HepG2 (cell line): ENCODE measurements around the gene CCL16. TPM values are rescaled to one million over a fixed set of nuclear protein-coding genes. Genes with fewer than 3 reads are reported as not detected.

Experiments used
- CC2D1A ChIP-seq: sonication (generic); formaldehyde crosslinking; IDR thresholded peaks from 2 replicates; pipeline ENCODE4 v1.8.1; 2023; ENCODE audit warnings: mild to moderate bottlenecking, missing genetic modification reagents
- CEBPB ChIP-seq: IDR thresholded peaks from 2 replicates; pipeline ENCODE4 v1.6.1; 2011; ENCODE audit warnings: low read depth, low read length, improper control_type of control experiment, borderline replicate concordance
- FOXK1 ChIP-seq: sonication (generic); formaldehyde crosslinking; IDR thresholded peaks from 2 replicates; pipeline ENCODE4 v1.4.0; 2020; ENCODE audit warnings: low read depth, missing genetic modification reagents, borderline replicate concordance
- KLF16 ChIP-seq, 2 experiments: sonication (generic) in 1 of 2; formaldehyde crosslinking in 1 of 2; IDR thresholded peaks; 2 replicates each; pipeline versions ENCODE4 v1.6.1 to v1.8.0; 2016 to 2023; ENCODE audit warnings: missing genetic modification reagents in 2 of 2, missing compliant biosample characterization in 1 of 2
- PBX2 ChIP-seq: IDR thresholded peaks from 2 replicates; pipeline ENCODE4 v1.6.1; 2016; ENCODE audit warnings: control low read depth
- SNAPC5 ChIP-seq: sonication (generic); formaldehyde crosslinking; IDR thresholded peaks from 2 replicates; pipeline ENCODE4 v1.8.1; 2023; ENCODE audit warnings: mild to moderate bottlenecking, missing genetic modification reagents, borderline replicate concordance
- TFE3 ChIP-seq: IDR thresholded peaks from 2 replicates; pipeline ENCODE4 v1.6.1; 2016
- UBTF ChIP-seq: sonication (generic); formaldehyde crosslinking; IDR thresholded peaks from 2 replicates; pipeline ENCODE4 v1.4.0; 2020; ENCODE audit warnings: mild to moderate bottlenecking, missing genetic modification reagents
- ZNF251 ChIP-seq: sonication (generic); formaldehyde crosslinking; IDR thresholded peaks from 2 replicates; pipeline ENCODE4 v1.9.0; 2021; ENCODE audit warnings: mild to moderate bottlenecking, missing genetic modification reagents
- ZNF34 ChIP-seq: sonication (generic); formaldehyde crosslinking; IDR thresholded peaks from 2 replicates; pipeline ENCODE4 v1.4.0; 2020; ENCODE audit warnings: mild to moderate bottlenecking, missing genetic modification reagents, borderline replicate concordance
- ZNF354B ChIP-seq: sonication (generic); formaldehyde crosslinking; IDR thresholded peaks from 2 replicates; pipeline ENCODE4 v1.8.0; 2022; ENCODE audit warnings: mild to moderate bottlenecking, missing genetic modification reagents
- ZNF547 ChIP-seq: sonication (generic); formaldehyde crosslinking; IDR thresholded peaks from 2 replicates; pipeline ENCODE4 v1.5.1; 2020; ENCODE audit warnings: mild to moderate bottlenecking, missing genetic modification reagents
- ZNF780A ChIP-seq: sonication (generic); formaldehyde crosslinking; IDR thresholded peaks from 2 replicates; pipeline ENCODE4 v1.8.0; 2022; ENCODE audit warnings: mild to moderate bottlenecking, missing genetic modification reagents, moderate library complexity
- polyA plus RNA-seq, 8 experiments: library from polyadenylated mRNA; depleted of rRNA in 3 of 8; stranded (reverse) in 7 of 8; unstranded in 1 of 8; fragments of >200 nt; fragmentation: Illumina TruSeq in 4 of 8; extraction: Trizol in 4 of 8; gene quantifications; 2 replicates each; pipeline versions ENCODE4 v1.2.1 to v1.2.3, GENCODE V29; 2011 to 2016; ENCODE audit warnings: low read depth in 4 of 8, missing spikeins in 1 of 8, mixed read lengths in 1 of 8; ENCODE audit not compliant: insufficient read depth in 1 of 8
- total RNA-seq, 5 experiments: library from RNA; depleted of rRNA; stranded (reverse); fragments of >200 nt; fragmentation: Illumina TruSeq; extraction: Trizol; gene quantifications; 2 replicates each; pipeline ENCODE4 v1.2.3, GENCODE V29; 2016; ENCODE audit warnings: low read depth in 1 of 5
- TF ChIP-seq, protein P1 (sequence below), 2 experiments: IDR thresholded peaks; 2 replicates each; pipeline ENCODE4 v1.6.1; 2011 to 2012; ENCODE audit warnings: low read length in 2 of 2, borderline replicate concordance in 1 of 2, low read depth in 1 of 2, mild to moderate bottlenecking in 1 of 2, moderate library complexity in 1 of 2
- TF ChIP-seq, protein P2 (sequence below): fragments of 450-650 bp; IDR thresholded peaks from 2 replicates; pipeline ENCODE4 v1.6.1; 2017; ENCODE audit warnings: mild to moderate bottlenecking

CCL16 gene
- total and polyA plus RNA-seq, 2 of the 13 experiments (the other 11 are each of a cell fraction or from before 2014, with no cell fraction given), result 2.0 to 14.7 TPM

- TF ChIP-seq, protein P1, sequence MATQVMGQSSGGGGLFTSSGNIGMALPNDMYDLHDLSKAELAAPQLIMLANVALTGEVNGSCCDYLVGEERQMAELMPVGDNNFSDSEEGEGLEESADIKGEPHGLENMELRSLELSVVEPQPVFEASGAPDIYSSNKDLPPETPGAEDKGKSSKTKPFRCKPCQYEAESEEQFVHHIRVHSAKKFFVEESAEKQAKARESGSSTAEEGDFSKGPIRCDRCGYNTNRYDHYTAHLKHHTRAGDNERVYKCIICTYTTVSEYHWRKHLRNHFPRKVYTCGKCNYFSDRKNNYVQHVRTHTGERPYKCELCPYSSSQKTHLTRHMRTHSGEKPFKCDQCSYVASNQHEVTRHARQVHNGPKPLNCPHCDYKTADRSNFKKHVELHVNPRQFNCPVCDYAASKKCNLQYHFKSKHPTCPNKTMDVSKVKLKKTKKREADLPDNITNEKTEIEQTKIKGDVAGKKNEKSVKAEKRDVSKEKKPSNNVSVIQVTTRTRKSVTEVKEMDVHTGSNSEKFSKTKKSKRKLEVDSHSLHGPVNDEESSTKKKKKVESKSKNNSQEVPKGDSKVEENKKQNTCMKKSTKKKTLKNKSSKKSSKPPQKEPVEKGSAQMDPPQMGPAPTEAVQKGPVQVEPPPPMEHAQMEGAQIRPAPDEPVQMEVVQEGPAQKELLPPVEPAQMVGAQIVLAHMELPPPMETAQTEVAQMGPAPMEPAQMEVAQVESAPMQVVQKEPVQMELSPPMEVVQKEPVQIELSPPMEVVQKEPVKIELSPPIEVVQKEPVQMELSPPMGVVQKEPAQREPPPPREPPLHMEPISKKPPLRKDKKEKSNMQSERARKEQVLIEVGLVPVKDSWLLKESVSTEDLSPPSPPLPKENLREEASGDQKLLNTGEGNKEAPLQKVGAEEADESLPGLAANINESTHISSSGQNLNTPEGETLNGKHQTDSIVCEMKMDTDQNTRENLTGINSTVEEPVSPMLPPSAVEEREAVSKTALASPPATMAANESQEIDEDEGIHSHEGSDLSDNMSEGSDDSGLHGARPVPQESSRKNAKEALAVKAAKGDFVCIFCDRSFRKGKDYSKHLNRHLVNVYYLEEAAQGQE (IDR thresholded peaks at IDR 0.05; ENCODE audit: borderline replicate concordance in 1 of 2, low read depth in 1 of 2, low read length in 2 of 2), result peak in 1 of 2 experiments; percentile 84; a peak in 2 of 4 replicates
- TF ChIP-seq ZNF354B (CRISPR knock-in tag), result no peak
- TF ChIP-seq CC2D1A (CRISPR knock-in tag), result no peak
- TF ChIP-seq SNAPC5 (CRISPR knock-in tag), result 0 out of 2 replicates have a peak, but pooled peaks have one; percentile 68
- peak; percentile 69 for TF ChIP-seq PBX2 (CRISPR knock-in tag)
- TF ChIP-seq, protein P2, sequence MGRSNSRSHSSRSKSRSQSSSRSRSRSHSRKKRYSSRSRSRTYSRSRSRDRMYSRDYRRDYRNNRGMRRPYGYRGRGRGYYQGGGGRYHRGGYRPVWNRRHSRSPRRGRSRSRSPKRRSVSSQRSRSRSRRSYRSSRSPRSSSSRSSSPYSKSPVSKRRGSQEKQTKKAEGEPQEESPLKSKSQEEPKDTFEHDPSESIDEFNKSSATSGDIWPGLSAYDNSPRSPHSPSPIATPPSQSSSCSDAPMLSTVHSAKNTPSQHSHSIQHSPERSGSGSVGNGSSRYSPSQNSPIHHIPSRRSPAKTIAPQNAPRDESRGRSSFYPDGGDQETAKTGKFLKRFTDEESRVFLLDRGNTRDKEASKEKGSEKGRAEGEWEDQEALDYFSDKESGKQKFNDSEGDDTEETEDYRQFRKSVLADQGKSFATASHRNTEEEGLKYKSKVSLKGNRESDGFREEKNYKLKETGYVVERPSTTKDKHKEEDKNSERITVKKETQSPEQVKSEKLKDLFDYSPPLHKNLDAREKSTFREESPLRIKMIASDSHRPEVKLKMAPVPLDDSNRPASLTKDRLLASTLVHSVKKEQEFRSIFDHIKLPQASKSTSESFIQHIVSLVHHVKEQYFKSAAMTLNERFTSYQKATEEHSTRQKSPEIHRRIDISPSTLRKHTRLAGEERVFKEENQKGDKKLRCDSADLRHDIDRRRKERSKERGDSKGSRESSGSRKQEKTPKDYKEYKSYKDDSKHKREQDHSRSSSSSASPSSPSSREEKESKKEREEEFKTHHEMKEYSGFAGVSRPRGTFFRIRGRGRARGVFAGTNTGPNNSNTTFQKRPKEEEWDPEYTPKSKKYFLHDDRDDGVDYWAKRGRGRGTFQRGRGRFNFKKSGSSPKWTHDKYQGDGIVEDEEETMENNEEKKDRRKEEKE, result no peak
- no peak for TF ChIP-seq ZNF547 (CRISPR knock-in tag)
- TF ChIP-seq CEBPB, result peak; percentile 62
- 0 out of 2 replicates have a peak, but pooled peaks have one; percentile 54 for TF ChIP-seq ZNF780A (CRISPR knock-in tag)
- TF ChIP-seq FOXK1 (CRISPR knock-in tag), result peak; percentile 98
- peak; percentile 67 for TF ChIP-seq TFE3 (CRISPR knock-in tag)
- no peak for TF ChIP-seq ZNF34 (CRISPR knock-in tag)
- TF ChIP-seq ZNF251 (CRISPR knock-in tag), result no peak
- peak; percentile 39; the same call in 1 of the 2 replicates for TF ChIP-seq UBTF
- peak in 1 of 2 experiments; percentile 92; a peak in 2 of 4 replicates for TF ChIP-seq KLF16 (CRISPR knock-in tag; IDR thresholded peaks at IDR 0.05)
Measured at GRCh38 chr17:35973333-35974260, 7.7 kb downstream of the CCL16 start (continued).
